MM.1S (cell line): ENCODE results near the gene TMEM117.

Experiments used
- CTCF ChIP-seq: fragments of 300-600 bp; sonication (generic); IDR thresholded peaks from 2 replicates; pipeline ENCODE4 v1.5.1; 2016; ENCODE audit warnings: antibody characterized with exemption, low read length, mixed read lengths
- EZH2 ChIP-seq: fragments of 300-600 bp; sonication (generic); optimal IDR thresholded peaks from 2 replicates; pipeline ENCODE3; 2017; ENCODE audit warnings: low read depth, mild to moderate bottlenecking, antibody characterized with exemption, low read length, mixed read lengths
- EZH2phosphoT487 ChIP-seq: fragments of 300-600 bp; sonication (generic); IDR thresholded peaks from 2 replicates; pipeline ENCODE4 v1.6.1; 2018; ENCODE audit warnings: antibody characterized with exemption, low read length

GRCh38 chr12:44031472-44032185 is 195.7 kb downstream of the TMEM117 start:
- TF ChIP-seq CTCF: no peak
- no peak for TF ChIP-seq EZH2
- no peak for TF ChIP-seq EZH2phosphoT487
